Neutrophil (primary cell): ENCODE results near the gene CIRBP.

Experiments used
- H3K27ac ChIP-seq: fragments of 200-600 bp; sonication (generic); 2 replicates; pipeline ENCODE4 v1.5.1; 2016; ENCODE audit warnings: mild to moderate bottlenecking, moderate library complexity
- H3K27me3 ChIP-seq: fragments of 200-600 bp; sonication (generic); 2 replicates; pipeline ENCODE4 v1.6.0; 2016; ENCODE audit warnings: mild to moderate bottlenecking
- H3K36me3 ChIP-seq: fragments of 200-600 bp; sonication (generic); 2 replicates; pipeline ENCODE4 v1.5.1; 2017
- H3K4me1 ChIP-seq, 2 experiments: fragments of 200-600 bp in 1 of 2; sonication (generic) in 1 of 2; 1 replicate in 1 of 2; 2 replicates in 1 of 2; pipeline versions ENCODE4 v1.5.1 to v1.6.1; 2013 to 2016; ENCODE audit warnings: low read depth in 1 of 2, low read length in 1 of 2, mild to moderate bottlenecking in 1 of 2, moderate library complexity in 1 of 2; ENCODE audit not compliant: control insufficient read depth in 1 of 2, insufficient read depth in 1 of 2
- H3K4me3 ChIP-seq, 2 experiments: fragments of 200-600 bp in 1 of 2; sonication (generic) in 1 of 2; 1 replicate in 1 of 2; 2 replicates in 1 of 2; pipeline ENCODE4 v1.5.1; 2013 to 2016; ENCODE audit warnings: low read depth in 1 of 2, low read length in 1 of 2, mild to moderate bottlenecking in 1 of 2, moderate library complexity in 1 of 2
- H3K9me3 ChIP-seq: fragments of 200-600 bp; sonication (generic); 2 replicates; pipeline ENCODE4 v1.5.1; 2016
- CTCF ChIP-seq: fragments of 200-600 bp; sonication (generic); IDR thresholded peaks from 2 replicates; pipeline ENCODE4 v1.5.1; 2016; ENCODE audit warnings: antibody characterized with exemption

Gene CIRBP

GRCh38 chr19:1229924-1230782 lies 39.0 kb upstream of the CIRBP start:
- no peak for TF ChIP-seq CTCF
- Histone ChIP-seq H3K36me3 (peaks cover 32% of the 10 kb centered on the region), H3K4me1 (no peaks in the 10 kb centered on the region), H3K9me3 (no peaks in the 10 kb centered on the region), H3K4me3 (no peak overlapping the region), H3K27ac (no peak overlapping the region), H3K27me3 (peaks cover 28% of the 10 kb centered on the region)

- no peaks in the 10 kb centered on the region for H3K4me1 ChIP-seq
- H3K36me3 ChIP-seq = peaks cover 24% of the 10 kb centered on the region
- no peak overlapping the region for H3K27ac ChIP-seq
- H3K27me3 ChIP-seq = peaks cover 36% of the 10 kb centered on the region
- no peak for TF ChIP-seq CTCF
- no peak overlapping the region for H3K4me3 ChIP-seq
- H3K9me3 ChIP-seq = no peaks in the 10 kb centered on the region
These were observed 38.2 kb upstream of the CIRBP start for GRCh38 chr19:1230783-1231489.

GRCh38 chr19:1231729-1232637 lies 37.1 kb upstream of the CIRBP start:
- Histone ChIP-seq H3K4me1 (peaks cover 1 to 3% of the 10 kb centered on the region in 2 experiments), H3K4me3 (no peak overlapping the region), H3K9me3 (no peaks in the 10 kb centered on the region), H3K36me3 (peaks cover 14% of the 10 kb centered on the region), H3K27me3 (peaks cover 46% of the 10 kb centered on the region), H3K27ac (no peak overlapping the region)
- no peak for TF ChIP-seq CTCF

- Histone ChIP-seq H3K36me3 (peaks cover 7% of the 10 kb centered on the region), H3K9me3 (no peaks in the 10 kb centered on the region), H3K27ac (no peak overlapping the region), H3K4me1 (peaks cover 6 to 9% of the 10 kb centered on the region in 2 experiments), H3K4me3 (no peak overlapping the region), H3K27me3 (peaks cover 53% of the 10 kb centered on the region)
- TF ChIP-seq CTCF = no peak
These were observed 36.5 kb upstream of the CIRBP start for GRCh38 chr19:1232652-1233072.

GRCh38 chr19:1233115-1233667 lies 35.9 kb upstream of the CIRBP start:
- no peaks in the 10 kb centered on the region for H3K9me3 ChIP-seq
- no peak for TF ChIP-seq CTCF
- H3K36me3 ChIP-seq = peaks cover 2% of the 10 kb centered on the region
- H3K4me1 ChIP-seq = peaks cover 6 to 9% of the 10 kb centered on the region in 2 experiments
- peaks cover 57% of the 10 kb centered on the region for H3K27me3 ChIP-seq
- no peak overlapping the region for H3K27ac ChIP-seq
- H3K4me3 ChIP-seq = no peak overlapping the region
